Measurements from ENCODE around the gene PM20D1. TPM values are rescaled to one million over a fixed set of nuclear protein-coding genes. Genes with fewer than 3 reads are reported as not detected.

The PM20D1 gene
- total RNA-seq, 1 experiment from 2014 or later, result 0.26 TPM

GRCh38 chr1:205822397-205822796 is 27.5 kb downstream of the PM20D1 start:
- Mint-ChIP-seq H3K36me3 (ENCODE audit: insufficient read depth, unreplicated experiment) (no peaks in the 10 kb centered on the region), H3K4me3 (ENCODE audit: low read depth, unreplicated experiment) (no peak overlapping the region), H3K27me3 (ENCODE audit: unreplicated experiment) (peaks cover 40% of the 10 kb centered on the region), H3K9me3 (ENCODE audit: low read depth, unreplicated experiment) (no peaks in the 10 kb centered on the region), H3K27ac (ENCODE audit: unreplicated experiment) (no peak overlapping the region), H3K4me1 (ENCODE audit: low read depth, unreplicated experiment) (no peaks in the 10 kb centered on the region)
- CTCF ChIA-PET, result no interaction called here
- TF ChIP-seq CTCF (IDR thresholded peaks at IDR 0.05; ENCODE audit: unreplicated experiment), result no peak
- no peak for DNase-seq
- no TSS peak for BruUV-seq (replicated peaks)
- intact Hi-C loops (cut with micrococcal nuclease; ENCODE audit: unreplicated experiment), result no loop called here

- Mint-ChIP-seq H3K4me3 (ENCODE audit: low read depth, unreplicated experiment) (no peak overlapping the region), H3K27me3 (ENCODE audit: unreplicated experiment) (peaks cover 10% of the 10 kb centered on the region), H3K9me3 (ENCODE audit: low read depth, unreplicated experiment) (no peaks in the 10 kb centered on the region), H3K36me3 (ENCODE audit: insufficient read depth, unreplicated experiment) (peaks cover 12% of the 10 kb centered on the region), H3K4me1 (ENCODE audit: low read depth, unreplicated experiment) (peaks cover 14% of the 10 kb centered on the region), H3K27ac (ENCODE audit: unreplicated experiment) (no peak overlapping the region)
- CTCF ChIA-PET, result no interaction called here
- intact Hi-C loops (cut with micrococcal nuclease; ENCODE audit: unreplicated experiment), result no loop called here
- DNase-seq, result no peak
- TF ChIP-seq CTCF (IDR thresholded peaks at IDR 0.05; ENCODE audit: unreplicated experiment), result no peak
- BruUV-seq (replicated peaks), result no TSS peak
Measured at GRCh38 chr1:205817988-205818387, 31.9 kb downstream of the PM20D1 start.

GRCh38 chr1:205817364-205817763 is 32.6 kb downstream of the PM20D1 start:
- no TSS peak for BruUV-seq (replicated peaks)
- Mint-ChIP-seq H3K4me3 (ENCODE audit: low read depth, unreplicated experiment) (no peak overlapping the region), H3K27me3 (ENCODE audit: unreplicated experiment) (peaks cover 4% of the 10 kb centered on the region), H3K36me3 (ENCODE audit: insufficient read depth, unreplicated experiment) (peaks cover 18% of the 10 kb centered on the region), H3K4me1 (ENCODE audit: low read depth, unreplicated experiment) (peaks cover 17% of the 10 kb centered on the region), H3K9me3 (ENCODE audit: low read depth, unreplicated experiment) (no peaks in the 10 kb centered on the region), H3K27ac (ENCODE audit: unreplicated experiment) (no peak overlapping the region)
- intact Hi-C loops (cut with micrococcal nuclease; ENCODE audit: unreplicated experiment), result no loop called here
- no peak for TF ChIP-seq CTCF (IDR thresholded peaks at IDR 0.05; ENCODE audit: unreplicated experiment)
- no peak for DNase-seq
- CTCF ChIA-PET, result interaction anchor here (1.8 kb wide), 1 partner anchor 160 kb away, joined by 5 read pairs; no protein-coding TSS in a partner anchor

GRCh38 chr1:205813755-205814058 is 36.2 kb downstream of the PM20D1 start:
- Mint-ChIP-seq H3K4me3 (ENCODE audit: low read depth, unreplicated experiment) (peak overlapping the region; percentile 92), H3K27me3 (ENCODE audit: unreplicated experiment) (no peaks in the 10 kb centered on the region), H3K4me1 (ENCODE audit: low read depth, unreplicated experiment) (peaks cover 30% of the 10 kb centered on the region), H3K9me3 (ENCODE audit: low read depth, unreplicated experiment) (no peaks in the 10 kb centered on the region), H3K36me3 (ENCODE audit: insufficient read depth, unreplicated experiment) (peaks cover 25% of the 10 kb centered on the region), H3K27ac (ENCODE audit: unreplicated experiment) (peak overlapping the region; percentile 75)
- TF ChIP-seq CTCF (IDR thresholded peaks at IDR 0.05; ENCODE audit: unreplicated experiment), result no peak
- DNase-seq, result no peak
- CTCF ChIA-PET, result no interaction called here
- intact Hi-C loops (cut with micrococcal nuclease; ENCODE audit: unreplicated experiment), result loop anchor here (5.0 kb wide), 1 partner anchor 94 kb away; no protein-coding TSS in a partner anchor
- no TSS peak for BruUV-seq (replicated peaks)

All from Calu3 (cell line).